ENCODE results near the gene PLEKHM3. TPM values are rescaled to one million over a fixed set of nuclear protein-coding genes. Genes with fewer than 3 reads are reported as not detected.

The PLEKHM3 gene
- total RNA-seq, 4 donors from 2014 or later: 5.6 to 8.8 (median 6.8) TPM

DNA sequence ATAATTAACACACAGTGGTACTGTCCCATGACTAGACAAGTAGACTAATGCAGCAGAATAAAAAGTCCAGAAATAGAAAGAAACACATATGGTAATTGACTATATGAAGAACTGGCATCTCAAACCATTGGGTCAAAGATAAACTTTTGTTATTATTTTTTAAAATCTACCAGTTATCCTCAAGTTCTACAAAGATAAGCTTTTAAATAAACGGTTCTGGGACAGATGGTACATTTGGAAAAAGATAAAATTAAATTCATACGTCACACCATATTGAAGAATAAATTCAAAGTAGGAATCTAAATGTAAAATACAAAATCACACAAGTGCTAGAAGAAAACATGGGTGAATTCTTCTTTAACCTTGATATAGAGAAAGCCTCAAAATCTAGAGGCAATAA, 37.6 kb upstream of the PLEKHM3 start:
- H3K9me3 ChIP-seq: no peaks in the 10 kb centered on the region
- no peak overlapping the region for H3K27ac ChIP-seq
- H3K4me3 ChIP-seq: no peak overlapping the region
- intact Hi-C loops (cut with DNase I; ENCODE audit: low total_unique reads): no loop called here
- no peak for TF ChIP-seq POLR2A (IDR thresholded peaks at IDR 0.05)
- TF ChIP-seq, protein P1, sequence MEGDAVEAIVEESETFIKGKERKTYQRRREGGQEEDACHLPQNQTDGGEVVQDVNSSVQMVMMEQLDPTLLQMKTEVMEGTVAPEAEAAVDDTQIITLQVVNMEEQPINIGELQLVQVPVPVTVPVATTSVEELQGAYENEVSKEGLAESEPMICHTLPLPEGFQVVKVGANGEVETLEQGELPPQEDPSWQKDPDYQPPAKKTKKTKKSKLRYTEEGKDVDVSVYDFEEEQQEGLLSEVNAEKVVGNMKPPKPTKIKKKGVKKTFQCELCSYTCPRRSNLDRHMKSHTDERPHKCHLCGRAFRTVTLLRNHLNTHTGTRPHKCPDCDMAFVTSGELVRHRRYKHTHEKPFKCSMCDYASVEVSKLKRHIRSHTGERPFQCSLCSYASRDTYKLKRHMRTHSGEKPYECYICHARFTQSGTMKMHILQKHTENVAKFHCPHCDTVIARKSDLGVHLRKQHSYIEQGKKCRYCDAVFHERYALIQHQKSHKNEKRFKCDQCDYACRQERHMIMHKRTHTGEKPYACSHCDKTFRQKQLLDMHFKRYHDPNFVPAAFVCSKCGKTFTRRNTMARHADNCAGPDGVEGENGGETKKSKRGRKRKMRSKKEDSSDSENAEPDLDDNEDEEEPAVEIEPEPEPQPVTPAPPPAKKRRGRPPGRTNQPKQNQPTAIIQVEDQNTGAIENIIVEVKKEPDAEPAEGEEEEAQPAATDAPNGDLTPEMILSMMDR (IDR thresholded peaks at IDR 0.05 in 4 of 5, conservative IDR thresholded peaks at IDR 0.05 in 1 of 5): no peak
- in situ Hi-C loops (cut with MboI; ENCODE audit: low sequenced_read_pairs in 4 of 4): loop anchor here (10.0 kb wide), 1 partner anchor 318 kb away; no protein-coding TSS in a partner anchor
- H3K36me3 ChIP-seq: no peaks in the 10 kb centered on the region
- H3K27me3 ChIP-seq: no peaks in the 10 kb centered on the region
- no peaks in the 10 kb centered on the region for H3K4me1 ChIP-seq
- DNase-seq (no peak), ATAC-seq (no peak)

DNA sequence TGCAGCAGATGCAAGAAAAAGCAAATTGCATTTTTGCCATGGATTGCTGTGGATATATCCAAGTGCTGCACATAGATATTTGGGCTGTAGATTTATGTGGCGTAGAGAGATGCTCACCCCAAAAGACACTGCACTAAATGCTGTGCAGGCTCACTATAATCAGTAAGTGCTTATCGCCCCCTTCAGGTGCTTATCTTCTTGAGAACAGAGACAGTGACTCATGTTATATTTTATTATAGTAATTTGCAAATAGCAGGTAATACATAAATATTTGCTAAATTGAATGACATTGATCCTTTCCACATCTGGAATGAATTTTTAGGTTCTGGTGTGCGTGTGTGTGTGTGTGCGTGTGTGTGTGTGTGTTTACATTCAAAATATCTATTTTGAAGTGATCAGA, 36.8 kb upstream of the PLEKHM3 start:
- Histone ChIP-seq H3K9me3 (no peaks in the 10 kb centered on the region), H3K27ac (no peak overlapping the region), H3K4me3 (no peak overlapping the region), H3K4me1 (no peaks in the 10 kb centered on the region), H3K27me3 (no peaks in the 10 kb centered on the region), H3K36me3 (no peaks in the 10 kb centered on the region)
- in situ Hi-C loops (cut with MboI; ENCODE audit: low sequenced_read_pairs in 4 of 4): loop anchor here (10.0 kb wide), 1 partner anchor 317 kb away; no protein-coding TSS in a partner anchor
- ATAC-seq (peak in 1 of 2 donors; percentile 53), DNase-seq (no peak)
- TF ChIP-seq, protein P1 (IDR thresholded peaks at IDR 0.05 in 4 of 5, conservative IDR thresholded peaks at IDR 0.05 in 1 of 5): peak in 2 of 5 experiments; percentile 14 to 18
- no peak for TF ChIP-seq POLR2A (IDR thresholded peaks at IDR 0.05)
- intact Hi-C loops (cut with DNase I; ENCODE audit: low total_unique reads): no loop called here

DNA sequence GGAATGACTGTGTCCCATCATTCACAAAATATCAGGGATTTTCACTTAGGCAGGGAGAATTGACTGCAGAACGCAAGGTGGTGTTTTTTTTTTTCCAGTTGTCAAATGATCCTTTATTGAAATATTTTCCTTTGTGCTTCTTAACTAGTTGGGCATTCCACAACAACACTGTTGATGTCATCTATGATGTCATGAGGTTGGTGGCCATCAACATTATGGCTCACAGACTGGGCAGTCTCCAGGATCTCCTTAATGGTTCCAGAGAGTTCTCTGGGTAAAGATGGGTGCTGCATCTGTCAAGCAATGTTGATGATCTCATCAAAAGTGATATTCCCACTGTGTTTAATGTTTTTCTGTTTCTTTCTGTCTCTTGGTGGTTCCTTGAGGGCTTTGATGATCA, 31.8 kb upstream of the PLEKHM3 start:
- ATAC-seq: no peak
- H3K27me3 ChIP-seq: no peaks in the 10 kb centered on the region
- DNase-seq: no peak
- H3K27ac ChIP-seq: no peak overlapping the region
- in situ Hi-C loops (cut with MboI; ENCODE audit: low sequenced_read_pairs in 4 of 4): no loop called here
- no peaks in the 10 kb centered on the region for H3K4me1 ChIP-seq
- H3K9me3 ChIP-seq: no peaks in the 10 kb centered on the region
- H3K4me3 ChIP-seq: no peak overlapping the region
- intact Hi-C loops (cut with DNase I; ENCODE audit: low total_unique reads): no loop called here
- H3K36me3 ChIP-seq: no peaks in the 10 kb centered on the region
- TF ChIP-seq, protein P1 (IDR thresholded peaks at IDR 0.05 in 4 of 5, conservative IDR thresholded peaks at IDR 0.05 in 1 of 5): no peak
- no peak for TF ChIP-seq POLR2A (IDR thresholded peaks at IDR 0.05)

DNA sequence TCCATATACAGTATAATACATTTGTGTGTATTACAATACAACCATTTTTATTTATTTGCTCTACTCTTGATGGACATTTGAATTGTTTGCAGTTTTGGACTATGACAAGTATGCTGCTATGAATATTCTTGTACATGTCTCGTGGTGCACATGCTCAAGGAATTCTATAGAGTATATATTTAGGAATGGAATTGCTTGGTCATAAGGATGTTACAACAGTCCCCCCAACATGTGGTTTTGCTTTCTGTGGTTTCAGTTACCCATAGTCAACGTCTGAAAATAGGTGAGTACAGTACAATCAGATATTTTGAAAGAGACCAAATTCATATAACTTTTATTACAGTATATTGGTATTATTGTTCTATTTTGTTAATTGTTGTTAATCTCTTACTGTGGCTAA, 24.1 kb upstream of the PLEKHM3 start:
- H3K4me3 ChIP-seq: no peak overlapping the region
- H3K4me1 ChIP-seq: no peaks in the 10 kb centered on the region
- no peaks in the 10 kb centered on the region for H3K27me3 ChIP-seq
- DNase-seq: no peak
- TF ChIP-seq, protein P1 (IDR thresholded peaks at IDR 0.05 in 4 of 5, conservative IDR thresholded peaks at IDR 0.05 in 1 of 5): no peak
- no peak for TF ChIP-seq POLR2A (IDR thresholded peaks at IDR 0.05)
- intact Hi-C loops (cut with DNase I; ENCODE audit: low total_unique reads) (no loop called here), in situ Hi-C loops (cut with MboI; ENCODE audit: low sequenced_read_pairs in 4 of 4) (loop anchor here in 2 of 4 donors (25.0 kb wide), 2 partner anchors 412 to 437 kb away; partner anchors contain the start of gene METTL21A (in 1 of the 2))
- H3K9me3 ChIP-seq: no peaks in the 10 kb centered on the region
- no peak overlapping the region for H3K27ac ChIP-seq
- H3K36me3 ChIP-seq: no peaks in the 10 kb centered on the region
- no peak for ATAC-seq

DNA sequence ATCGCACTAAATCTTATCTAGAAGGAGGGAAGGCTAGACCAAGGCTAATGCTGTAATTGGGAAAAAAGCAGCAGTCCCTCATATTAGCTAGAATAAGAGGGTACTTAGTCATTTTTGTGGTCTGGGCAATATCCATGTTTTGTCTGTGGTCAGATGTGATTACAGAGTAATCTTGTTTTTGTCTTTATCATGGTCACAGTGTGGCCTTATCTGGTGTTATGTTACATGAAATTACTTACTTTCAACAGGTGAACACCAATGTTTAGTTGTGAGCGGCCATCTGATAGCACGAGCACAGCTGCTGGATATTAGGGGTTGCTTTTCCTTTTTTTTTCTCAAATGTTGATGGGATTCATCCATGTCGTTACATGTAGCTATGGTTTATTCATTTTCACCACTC, 23.7 kb upstream of the PLEKHM3 start:
- TF ChIP-seq, protein P1 (IDR thresholded peaks at IDR 0.05 in 4 of 5, conservative IDR thresholded peaks at IDR 0.05 in 1 of 5): no peak
- TF ChIP-seq POLR2A (IDR thresholded peaks at IDR 0.05): no peak
- H3K27me3 ChIP-seq: no peaks in the 10 kb centered on the region
- H3K4me1 ChIP-seq: no peaks in the 10 kb centered on the region
- ATAC-seq: no peak
- H3K9me3 ChIP-seq: no peaks in the 10 kb centered on the region
- no peaks in the 10 kb centered on the region for H3K36me3 ChIP-seq
- DNase-seq: no peak
- no peak overlapping the region for H3K27ac ChIP-seq
- in situ Hi-C loops (cut with MboI; ENCODE audit: low sequenced_read_pairs in 4 of 4): loop anchor here in 2 of 4 donors (25.0 kb wide), 2 partner anchors 412 to 437 kb away; partner anchors contain the start of gene METTL21A (in 1 of the 2)
- intact Hi-C loops (cut with DNase I; ENCODE audit: low total_unique reads): no loop called here
- H3K4me3 ChIP-seq: no peak overlapping the region

Measured in gastrocnemius medialis (tissue), 4 donors.